ENCODE results near the gene LPP. TPM values are rescaled to one million over a fixed set of nuclear protein-coding genes. Genes with fewer than 3 reads are reported as not detected.

Gene LPP
- total and polyA plus RNA-seq, 10 of the 15 experiments (the other 5 are each of a cell fraction or from before 2014, with no cell fraction given), result under 0.01 to 0.62 (median 0.03) TPM

GRCh38 chr3:188680189-188680588, 526.2 kb downstream of the LPP start (continued):
- TF ChIP-seq CUX1 (IDR thresholded peaks at IDR 0.05; ENCODE audit: insufficient replicate concordance, low read depth, low read length), result no peak
- no peak for TF ChIP-seq ESRRA (IDR thresholded peaks at IDR 0.05; ENCODE audit: low read length)
- no peak for TF ChIP-seq PRDM15 (CRISPR knock-in tag; IDR thresholded peaks at IDR 0.05)
- no peak for TF ChIP-seq ZBED1 (IDR thresholded peaks at IDR 0.05; ENCODE audit: borderline replicate concordance)

All from GM12878 (cell line).